Skeletal muscle satellite cell (primary cell): ENCODE results near the gene TMEM39B. TPM values are rescaled to one million over a fixed set of nuclear protein-coding genes. Genes with fewer than 3 reads are reported as not detected.
A peak's percentile ranks its signal among the peaks of the same experiment; 100 is the strongest.

Source experiments
- H3K27me3 ChIP-seq: 2 replicates; pipeline ENCODE4 v1.7.0; 2013; ENCODE audit warnings: low read length; ENCODE audit not compliant: control insufficient read depth, insufficient read depth
- H3K36me3 ChIP-seq: 2 replicates; pipeline ENCODE4 v1.7.0; 2013; ENCODE audit warnings: mild to moderate bottlenecking, control low read depth, low read length; ENCODE audit not compliant: insufficient read depth
- H3K4me1 ChIP-seq: 2 replicates; pipeline ENCODE4 v1.7.0; 2013; ENCODE audit warnings: low read length; ENCODE audit not compliant: control insufficient read depth, insufficient read depth
- H3K4me2 ChIP-seq: 2 replicates; pipeline ENCODE4 v1.7.0; 2013; ENCODE audit warnings: mild to moderate bottlenecking, low read length
- H3K4me3 ChIP-seq: 2 replicates; pipeline ENCODE4 v1.7.0; 2013; ENCODE audit warnings: low read length
- H3K9ac ChIP-seq: 2 replicates; pipeline ENCODE4 v1.7.0; 2013; ENCODE audit warnings: mild to moderate bottlenecking, low read depth, low read length, moderate library complexity
- H3K9me3 ChIP-seq: replicated peaks from 2 replicates; pipeline ENCODE4 v1.7.0; 2013; ENCODE audit warnings: mild to moderate bottlenecking, control low read depth, low read length
- total RNA-seq: library from RNA; depleted of rRNA; stranded (reverse); fragments of >200 nt; gene quantifications from 2 replicates; pipeline ENCODE4 v1.2.3, GENCODE V29; 2012; rRNA removed

TMEM39B gene
- 7.6 and 9.8 TPM in 2 replicates for total RNA-seq

DNA sequence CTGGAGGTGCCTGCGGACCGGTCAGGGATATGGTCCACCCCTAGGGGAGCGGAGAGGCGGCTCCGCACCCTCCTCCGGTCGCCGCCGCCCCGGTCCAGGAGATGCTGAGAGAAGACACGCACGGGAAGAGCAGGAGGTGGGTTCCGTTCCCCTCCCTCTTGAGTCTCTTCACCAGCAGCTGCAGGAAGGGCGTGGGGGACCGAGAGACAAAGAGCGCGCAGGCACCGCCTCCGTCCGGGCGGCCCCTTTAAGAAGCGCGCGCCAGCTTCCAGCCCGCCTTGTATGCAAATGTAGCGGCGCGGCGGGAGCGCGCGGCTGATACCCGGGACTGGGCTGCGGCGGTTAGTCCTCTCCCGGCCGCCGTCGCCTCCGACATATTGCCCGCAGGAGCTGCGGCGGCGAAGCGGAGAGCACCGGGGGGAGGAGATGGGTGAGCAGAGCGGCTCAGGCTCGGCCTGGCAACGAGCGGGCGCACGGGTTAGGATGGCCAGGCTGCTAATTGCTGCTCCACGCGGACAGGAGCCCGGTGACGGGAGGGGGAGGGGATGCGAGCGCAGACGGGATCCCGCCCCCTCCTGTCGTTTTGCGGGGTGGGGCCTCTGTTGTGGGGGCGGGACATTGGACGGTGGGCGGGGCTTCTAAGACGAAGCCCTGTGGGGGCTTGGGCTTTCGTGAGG lies at the start of gene TMEM39B:
TSS of gene TMEM39B (plus strand) at position 318 of the 677 bp plus-strand sequence. CDS start at position 427, 109 bp downstream.
- H3K4me1 ChIP-seq, result peaks cover 37% of the 10 kb centered on the region
- no peaks in the 10 kb centered on the region for H3K9me3 ChIP-seq
- peak within 1 kb of the TSS; percentile 96 for H3K4me3 ChIP-seq
- peak within 1 kb of the TSS; percentile 84 for H3K9ac ChIP-seq
- no peaks in the 10 kb centered on the region for H3K27me3 ChIP-seq
- H3K36me3 ChIP-seq, result peaks cover 27% of the 10 kb centered on the region
- peak within 1 kb of the TSS; percentile 89 for H3K4me2 ChIP-seq

DNA sequence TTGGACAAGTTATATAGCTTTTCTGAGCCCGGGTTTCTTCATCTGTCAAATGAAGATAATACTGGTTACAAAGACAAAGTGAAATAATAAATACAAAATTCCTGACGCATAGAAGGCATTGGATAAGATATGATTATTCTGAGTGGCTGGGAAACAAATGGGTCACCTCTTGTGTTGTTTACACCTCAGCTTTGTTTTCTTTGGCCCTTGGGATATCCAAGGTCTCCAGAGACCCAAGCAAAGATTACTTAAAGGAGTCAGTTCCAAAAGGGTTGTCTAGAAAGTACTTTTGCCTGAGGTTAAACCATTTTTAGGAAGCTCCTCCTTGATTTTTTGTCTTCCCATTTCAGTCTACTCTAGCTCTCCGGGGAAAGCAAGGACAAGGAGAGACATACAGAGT lies 49.4 kb upstream of the TMEM39B start:
- H3K27me3 ChIP-seq, result no peaks in the 10 kb centered on the region
- H3K36me3 ChIP-seq, result peaks cover 12% of the 10 kb centered on the region
- H3K4me2 ChIP-seq, result no peak overlapping the region
- no peak overlapping the region for H3K4me3 ChIP-seq
- peaks cover 24% of the 10 kb centered on the region for H3K4me1 ChIP-seq
- no peaks in the 10 kb centered on the region for H3K9me3 ChIP-seq
- H3K9ac ChIP-seq, result no peak overlapping the region

DNA sequence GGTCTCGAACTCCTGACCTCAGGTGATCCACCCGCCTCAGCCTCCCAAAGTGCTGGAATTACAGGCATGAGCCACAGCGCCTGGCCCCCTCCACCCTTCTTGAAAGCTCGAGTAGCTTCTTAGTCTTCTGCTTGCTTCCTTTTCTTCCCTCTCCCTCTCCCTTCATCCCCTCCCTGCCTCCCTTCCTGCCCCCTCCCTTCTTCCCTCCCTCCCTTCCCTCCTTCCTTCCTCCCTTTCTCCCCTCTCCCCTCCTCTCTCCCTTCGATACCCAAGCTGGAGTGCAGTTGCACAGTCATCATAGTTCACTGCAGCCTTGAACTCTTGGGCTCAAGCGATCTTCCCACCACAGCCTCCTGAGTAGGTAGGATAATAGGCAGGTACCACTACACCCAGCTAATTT lies 47.2 kb upstream of the TMEM39B start:
- H3K36me3 ChIP-seq, result peaks cover 21% of the 10 kb centered on the region
- no peaks in the 10 kb centered on the region for H3K27me3 ChIP-seq
- H3K4me1 ChIP-seq, result peaks cover 7% of the 10 kb centered on the region
- H3K9me3 ChIP-seq, result no peaks in the 10 kb centered on the region
- no peak overlapping the region for H3K4me2 ChIP-seq
- H3K9ac ChIP-seq, result no peak overlapping the region
- no peak overlapping the region for H3K4me3 ChIP-seq

DNA sequence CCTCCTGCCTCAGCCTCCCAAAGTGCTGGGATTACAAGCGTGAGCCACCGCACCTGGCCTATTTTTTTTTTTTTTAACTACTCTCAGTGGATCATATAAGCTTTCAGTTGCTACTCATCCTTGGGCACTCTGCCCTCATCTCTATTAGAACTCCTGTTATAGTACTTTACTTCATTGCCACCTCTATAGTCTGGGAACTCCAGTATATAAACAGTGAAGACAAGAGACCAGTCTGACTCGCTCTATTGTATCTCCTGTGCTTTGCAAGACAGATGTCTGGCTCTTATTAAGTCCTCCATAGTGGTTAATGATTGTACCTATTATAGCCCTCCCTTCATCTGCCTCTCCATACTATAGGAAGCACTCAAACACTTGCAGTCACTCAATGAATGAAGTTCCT lies 44.0 kb upstream of the TMEM39B start:
- no peak overlapping the region for H3K4me2 ChIP-seq
- peaks cover 41% of the 10 kb centered on the region for H3K36me3 ChIP-seq
- no peak overlapping the region for H3K4me3 ChIP-seq
- H3K27me3 ChIP-seq, result no peaks in the 10 kb centered on the region
- H3K4me1 ChIP-seq, result peaks cover 22% of the 10 kb centered on the region
- H3K9me3 ChIP-seq, result no peaks in the 10 kb centered on the region
- H3K9ac ChIP-seq, result no peak overlapping the region

DNA sequence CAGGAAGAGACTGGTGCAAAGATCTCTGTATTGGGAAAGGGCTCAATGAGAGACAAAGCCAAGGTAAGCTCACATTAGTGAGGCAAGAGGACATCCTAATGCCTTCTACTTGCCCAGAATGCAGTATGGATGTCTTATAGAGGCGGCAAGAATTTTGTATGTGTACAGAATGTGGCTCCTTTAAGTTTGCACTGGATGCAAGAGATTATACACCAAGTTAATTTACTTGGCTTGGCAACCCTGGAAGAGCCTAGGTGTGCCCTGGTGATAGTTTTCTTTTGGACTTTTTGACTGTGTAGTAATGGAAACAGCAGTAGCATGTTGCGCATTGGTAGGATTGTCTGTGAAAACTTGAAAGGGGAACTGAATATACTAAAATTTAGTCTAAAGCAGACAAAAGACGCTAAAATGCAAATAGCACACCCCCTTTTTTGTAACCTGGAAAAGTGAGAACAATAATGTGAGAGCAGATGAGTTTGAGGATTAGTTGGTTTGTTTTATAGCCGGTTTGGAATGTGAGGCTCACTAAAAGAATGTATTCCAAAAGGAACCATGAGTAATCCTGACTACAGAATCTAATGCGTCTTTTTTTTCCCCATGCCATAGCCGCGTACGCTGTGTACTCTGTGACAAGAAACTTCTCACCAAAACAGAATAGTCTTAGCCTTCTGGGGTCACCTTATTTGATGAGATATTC lies 41.0 kb upstream of the TMEM39B start:
- peak overlapping the region; percentile 41 for H3K4me3 ChIP-seq
- H3K9me3 ChIP-seq, result no peaks in the 10 kb centered on the region
- peak overlapping the region; percentile 49 for H3K9ac ChIP-seq
- no peaks in the 10 kb centered on the region for H3K27me3 ChIP-seq
- peaks cover 55% of the 10 kb centered on the region for H3K36me3 ChIP-seq
- H3K4me1 ChIP-seq, result peaks cover 22% of the 10 kb centered on the region
- H3K4me2 ChIP-seq, result peak overlapping the region; percentile 65

DNA sequence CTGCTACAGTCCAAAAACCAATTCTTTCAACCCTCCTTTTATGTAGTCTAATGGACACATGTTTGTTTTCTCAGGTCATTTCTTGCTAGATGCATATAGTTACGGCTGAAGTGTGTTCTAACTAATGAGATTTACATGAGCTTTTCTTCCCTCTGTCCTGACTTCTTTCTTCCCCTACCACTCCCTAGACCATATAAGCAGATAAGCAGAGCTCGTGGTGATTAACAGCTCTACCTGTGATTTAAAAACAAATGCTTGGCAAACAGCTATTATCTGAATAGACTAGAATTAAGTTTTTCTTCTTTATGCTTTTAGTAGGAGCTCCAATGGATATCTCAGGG lies 40.5 kb upstream of the TMEM39B start:
- H3K9ac ChIP-seq, result peak overlapping the region; percentile 49
- peak overlapping the region; percentile 65 for H3K4me2 ChIP-seq
- no peaks in the 10 kb centered on the region for H3K27me3 ChIP-seq
- peak overlapping the region; percentile 41 for H3K4me3 ChIP-seq
- H3K36me3 ChIP-seq, result peaks cover 61% of the 10 kb centered on the region
- H3K4me1 ChIP-seq, result peaks cover 22% of the 10 kb centered on the region
- no peaks in the 10 kb centered on the region for H3K9me3 ChIP-seq

DNA sequence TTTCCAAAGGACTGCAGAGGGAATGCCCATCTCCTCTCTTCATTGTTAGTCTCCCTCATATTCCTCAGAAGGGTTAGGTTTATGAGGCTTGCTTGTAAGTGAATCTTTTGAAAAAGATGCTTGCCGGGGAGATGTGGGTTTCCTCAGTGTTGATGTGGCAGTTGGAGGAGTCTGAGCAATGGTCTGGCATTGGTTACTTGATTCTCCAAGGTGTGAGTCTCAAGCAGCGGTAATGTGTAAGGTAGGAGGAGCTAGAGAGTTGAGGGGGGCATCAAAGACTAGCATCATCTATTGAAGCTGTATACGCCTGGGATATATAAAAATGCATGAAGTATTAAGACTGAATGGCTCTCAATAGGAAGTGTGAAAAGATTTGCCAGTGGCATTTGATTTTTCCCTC lies 37.6 kb upstream of the TMEM39B start:
- peaks cover 82% of the 10 kb centered on the region for H3K36me3 ChIP-seq
- no peaks in the 10 kb centered on the region for H3K27me3 ChIP-seq
- no peak overlapping the region for H3K4me2 ChIP-seq
- no peaks in the 10 kb centered on the region for H3K9me3 ChIP-seq
- H3K4me3 ChIP-seq, result no peak overlapping the region
- peaks cover 20% of the 10 kb centered on the region for H3K4me1 ChIP-seq
- no peak overlapping the region for H3K9ac ChIP-seq

DNA sequence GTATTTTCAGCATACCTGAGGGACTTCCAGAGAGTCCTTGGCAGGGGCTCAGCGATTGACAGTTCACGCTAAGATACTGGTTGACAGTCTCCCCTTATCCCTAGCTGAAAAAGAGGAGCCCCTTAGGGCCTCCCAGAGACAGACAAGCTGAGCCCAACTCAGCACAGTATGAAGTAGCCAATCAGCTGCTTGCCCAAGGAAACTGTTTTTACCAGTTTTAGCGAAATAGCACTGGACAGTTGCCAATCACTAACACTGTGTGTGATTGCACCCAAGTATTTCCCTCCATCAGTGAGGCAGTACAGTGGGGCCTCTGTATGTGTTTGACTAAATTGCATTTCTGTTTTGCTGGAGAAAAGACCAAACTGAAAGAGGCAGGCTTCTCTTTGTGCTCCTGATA lies 32.0 kb upstream of the TMEM39B start:
- H3K36me3 ChIP-seq, result peaks cover 49% of the 10 kb centered on the region
- no peak overlapping the region for H3K4me3 ChIP-seq
- H3K9me3 ChIP-seq, result no peaks in the 10 kb centered on the region
- no peak overlapping the region for H3K4me2 ChIP-seq
- H3K4me1 ChIP-seq, result no peaks in the 10 kb centered on the region
- H3K9ac ChIP-seq, result no peak overlapping the region
- no peaks in the 10 kb centered on the region for H3K27me3 ChIP-seq

DNA sequence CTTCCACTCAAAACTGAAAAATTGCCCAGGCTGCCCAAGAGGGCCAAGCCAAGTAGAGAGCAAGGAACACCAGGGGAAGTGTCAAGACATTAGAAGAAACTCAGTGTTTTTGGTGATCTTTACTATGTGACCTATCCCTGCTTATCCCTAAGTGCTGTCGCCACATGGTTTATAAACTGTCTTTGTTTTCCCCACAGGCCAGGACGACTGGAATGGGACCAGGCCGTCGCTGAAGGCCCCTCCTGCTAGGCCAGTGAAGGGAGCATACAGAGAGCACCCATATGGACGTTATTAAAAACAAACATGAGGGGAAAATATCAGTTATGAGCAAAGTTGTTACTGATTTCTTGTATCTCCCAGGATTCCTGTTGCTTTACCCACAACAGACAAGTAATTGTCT lies 30.4 kb upstream of the TMEM39B start:
- Histone ChIP-seq H3K9me3 (no peaks in the 10 kb centered on the region), H3K9ac (no peak overlapping the region), H3K36me3 (peaks cover 49% of the 10 kb centered on the region)

DNA sequence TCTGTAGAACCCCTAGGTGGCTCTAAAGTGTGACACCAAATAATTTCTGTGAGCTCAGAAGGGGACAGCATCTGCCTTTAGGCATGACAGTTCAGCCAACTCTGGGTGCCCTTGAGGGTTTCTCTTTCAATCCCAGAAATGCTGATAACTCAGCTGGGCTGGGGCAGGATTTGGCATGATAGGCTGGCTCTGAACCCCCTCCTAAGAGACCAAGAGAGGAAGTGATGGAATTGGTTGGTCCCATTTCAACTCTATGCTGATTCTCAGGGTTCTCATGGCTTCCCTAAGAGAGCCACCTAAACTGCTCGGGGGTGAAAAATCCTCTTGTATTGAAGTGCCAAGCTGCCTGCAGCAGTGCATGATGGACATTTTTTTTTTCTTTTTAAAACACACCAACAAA lies 28.5 kb upstream of the TMEM39B start:
- Histone ChIP-seq H3K4me3 (no peak overlapping the region), H3K4me2 (no peak overlapping the region), H3K27me3 (no peaks in the 10 kb centered on the region), H3K4me1 (no peaks in the 10 kb centered on the region), H3K9ac (no peak overlapping the region), H3K9me3 (no peaks in the 10 kb centered on the region), H3K36me3 (peaks cover 47% of the 10 kb centered on the region)

More for the DNA sequence above, 30.4 kb upstream of the TMEM39B start:
- Histone ChIP-seq H3K27me3 (no peaks in the 10 kb centered on the region), H3K4me2 (no peak overlapping the region), H3K4me1 (no peaks in the 10 kb centered on the region), H3K4me3 (no peak overlapping the region)

DNA sequence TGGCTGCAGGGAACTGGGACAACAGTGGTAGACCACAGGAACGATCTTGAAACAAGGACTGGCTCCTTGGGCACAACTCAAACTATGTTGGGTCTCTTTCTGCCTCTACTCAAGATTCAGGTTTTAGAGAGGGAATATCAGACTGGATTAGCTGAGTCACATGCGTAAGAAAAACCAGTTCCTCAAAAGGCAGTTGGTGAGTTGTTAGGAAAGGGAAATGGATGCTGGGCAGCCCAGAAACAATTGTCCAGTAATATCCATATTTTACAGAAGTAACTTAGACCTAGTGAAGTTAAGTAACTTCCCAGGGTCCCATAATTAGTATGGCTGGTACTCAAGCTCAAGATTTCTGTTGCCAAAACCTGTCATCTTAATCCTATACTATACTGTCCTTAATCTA lies 27.0 kb upstream of the TMEM39B start:
- Histone ChIP-seq H3K4me2 (no peak overlapping the region), H3K9me3 (no peaks in the 10 kb centered on the region), H3K27me3 (no peaks in the 10 kb centered on the region), H3K4me1 (no peaks in the 10 kb centered on the region), H3K9ac (no peak overlapping the region), H3K36me3 (peaks cover 47% of the 10 kb centered on the region), H3K4me3 (no peak overlapping the region)

DNA sequence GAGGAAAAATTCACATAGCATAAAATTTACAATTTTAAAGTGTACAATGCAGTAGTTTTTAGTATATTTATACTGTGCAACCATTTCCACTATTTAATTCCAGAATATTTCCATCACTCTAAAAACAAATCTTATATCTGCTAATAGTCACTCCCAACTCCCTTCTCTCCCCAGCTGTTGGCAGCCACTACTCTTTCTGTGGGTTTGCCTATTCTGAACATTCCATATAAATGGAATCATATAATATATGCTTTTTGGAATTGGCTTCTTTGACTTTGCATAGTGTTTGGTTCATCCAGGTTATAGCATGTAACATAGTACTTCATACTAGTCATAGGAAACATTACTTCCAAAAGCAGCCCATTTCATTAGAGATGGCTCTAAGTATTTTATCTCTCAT lies 25.0 kb upstream of the TMEM39B start:
- Histone ChIP-seq H3K4me1 (peaks cover 3% of the 10 kb centered on the region), H3K27me3 (no peaks in the 10 kb centered on the region), H3K4me2 (no peak overlapping the region), H3K4me3 (no peak overlapping the region), H3K9ac (no peak overlapping the region), H3K36me3 (peaks cover 58% of the 10 kb centered on the region), H3K9me3 (no peaks in the 10 kb centered on the region)
